CD4-positive, alpha-beta T cell treated with Interleukin-2 at 100 ng/mL for 4 hours (primary cell): ENCODE data around the gene ABCB7.
"Not testable (repeated sequence)": the region's sequence is repeated elsewhere in the genome, so short reads cannot be mapped to it uniquely, and the experiment has no call there.

ENCODE experiments used
- DNase-seq: peaks from one replicate; pipeline ENCODE4 v3.0.0-alpha.2; 2020; ENCODE audit warnings: low spot score

Gene ABCB7

GRCh38 chrX:75096331-75096730, 59.8 kb downstream of the ABCB7 start:
- no peak for DNase-seq

GRCh38 chrX:75086731-75087195, 69.3 kb downstream of the ABCB7 start:
- no peak for DNase-seq

- DNase-seq: no peak
These were observed 71.3 kb downstream of the ABCB7 start for GRCh38 chrX:75084757-75085156.

GRCh38 chrX:75076429-75076828, 79.7 kb downstream of the ABCB7 start:
- DNase-seq: no peak

- no peak for DNase-seq
These were observed 81.6 kb downstream of the ABCB7 start for GRCh38 chrX:75074475-75074874.

GRCh38 chrX:75071334-75071733, 84.7 kb downstream of the ABCB7 start:
- DNase-seq: no peak

GRCh38 chrX:75067931-75068330, 88.2 kb downstream of the ABCB7 start:
- DNase-seq: no peak

- no peak for DNase-seq
These were observed 94.4 kb downstream of the ABCB7 start for GRCh38 chrX:75061701-75062100.

- DNase-seq: no peak
These were observed 105.0 kb downstream of the ABCB7 start for GRCh38 chrX:75051047-75051446.

GRCh38 chrX:75045369-75045768, 110.7 kb downstream of the ABCB7 start:
- DNase-seq: no peak

- not testable (repeated sequence) for DNase-seq
These were observed 111.9 kb downstream of the ABCB7 start for GRCh38 chrX:75044142-75044541.

- DNase-seq: no peak
These were observed 117.2 kb downstream of the ABCB7 start for GRCh38 chrX:75038925-75039324.
